Right kidney (tissue), 1 donor: ENCODE results near the gene GP1BA.

Source experiments
- DNase-seq: peaks from one replicate; pipeline ENCODE4 v3.0.0-alpha.2; 2016

Gene GP1BA

GRCh38 chr17:4973256-4974114 lies 41.4 kb downstream of the GP1BA start:
- DNase-seq = no peak

- no peak for DNase-seq
Measured at GRCh38 chr17:4974115-4974670, 42.1 kb downstream of the GP1BA start.

GRCh38 chr17:4978726-4979125 lies 46.6 kb downstream of the GP1BA start:
- no peak for DNase-seq

GRCh38 chr17:4980644-4981216 lies 48.7 kb downstream of the GP1BA start:
- peak; percentile 41 for DNase-seq

GRCh38 chr17:4982305-4982704 lies 50.2 kb downstream of the GP1BA start:
- no peak for DNase-seq
